ENCODE results near the gene AZU1. TPM values are rescaled to one million over a fixed set of nuclear protein-coding genes. Genes with fewer than 3 reads are reported as not detected.

The AZU1 gene
- total and polyA plus RNA-seq, 7 donors, result 0.69 TPM; not detected in 6

- WGBS, 3 donors, result 68 to 70% (median 69%) methylated on average over 38 to 39 of the region's 39 CpGs
- Histone ChIP-seq H3K27ac (peak overlapping the region; percentile 85), H3K9me3 (no peaks in the 10 kb centered on the region), H3K36me3 (ENCODE audit: insufficient read depth in 1 of 2, low read depth in 1 of 2) (peaks cover 0 to 14% of the 10 kb centered on the region in 2 donors), H3K4me1 (peaks cover 33% of the 10 kb centered on the region), H3K27me3 (ENCODE audit: insufficient read depth in 3 of 3, low read length in 2 of 3) (no peaks in the 10 kb centered on the region), H3K4me3 (peak overlapping the region; percentile 73)
- TF ChIP-seq, protein P1, sequence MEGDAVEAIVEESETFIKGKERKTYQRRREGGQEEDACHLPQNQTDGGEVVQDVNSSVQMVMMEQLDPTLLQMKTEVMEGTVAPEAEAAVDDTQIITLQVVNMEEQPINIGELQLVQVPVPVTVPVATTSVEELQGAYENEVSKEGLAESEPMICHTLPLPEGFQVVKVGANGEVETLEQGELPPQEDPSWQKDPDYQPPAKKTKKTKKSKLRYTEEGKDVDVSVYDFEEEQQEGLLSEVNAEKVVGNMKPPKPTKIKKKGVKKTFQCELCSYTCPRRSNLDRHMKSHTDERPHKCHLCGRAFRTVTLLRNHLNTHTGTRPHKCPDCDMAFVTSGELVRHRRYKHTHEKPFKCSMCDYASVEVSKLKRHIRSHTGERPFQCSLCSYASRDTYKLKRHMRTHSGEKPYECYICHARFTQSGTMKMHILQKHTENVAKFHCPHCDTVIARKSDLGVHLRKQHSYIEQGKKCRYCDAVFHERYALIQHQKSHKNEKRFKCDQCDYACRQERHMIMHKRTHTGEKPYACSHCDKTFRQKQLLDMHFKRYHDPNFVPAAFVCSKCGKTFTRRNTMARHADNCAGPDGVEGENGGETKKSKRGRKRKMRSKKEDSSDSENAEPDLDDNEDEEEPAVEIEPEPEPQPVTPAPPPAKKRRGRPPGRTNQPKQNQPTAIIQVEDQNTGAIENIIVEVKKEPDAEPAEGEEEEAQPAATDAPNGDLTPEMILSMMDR (IDR thresholded peaks at IDR 0.05), result no peak
- intact Hi-C loops (cut with DNase I), result no loop called here
- no peak for ATAC-seq
- peak in 1 of 2 donors; percentile 31 for DNase-seq
Observed at GRCh38 chr19:795691-796581, 31.7 kb upstream of the AZU1 start.

DNA sequence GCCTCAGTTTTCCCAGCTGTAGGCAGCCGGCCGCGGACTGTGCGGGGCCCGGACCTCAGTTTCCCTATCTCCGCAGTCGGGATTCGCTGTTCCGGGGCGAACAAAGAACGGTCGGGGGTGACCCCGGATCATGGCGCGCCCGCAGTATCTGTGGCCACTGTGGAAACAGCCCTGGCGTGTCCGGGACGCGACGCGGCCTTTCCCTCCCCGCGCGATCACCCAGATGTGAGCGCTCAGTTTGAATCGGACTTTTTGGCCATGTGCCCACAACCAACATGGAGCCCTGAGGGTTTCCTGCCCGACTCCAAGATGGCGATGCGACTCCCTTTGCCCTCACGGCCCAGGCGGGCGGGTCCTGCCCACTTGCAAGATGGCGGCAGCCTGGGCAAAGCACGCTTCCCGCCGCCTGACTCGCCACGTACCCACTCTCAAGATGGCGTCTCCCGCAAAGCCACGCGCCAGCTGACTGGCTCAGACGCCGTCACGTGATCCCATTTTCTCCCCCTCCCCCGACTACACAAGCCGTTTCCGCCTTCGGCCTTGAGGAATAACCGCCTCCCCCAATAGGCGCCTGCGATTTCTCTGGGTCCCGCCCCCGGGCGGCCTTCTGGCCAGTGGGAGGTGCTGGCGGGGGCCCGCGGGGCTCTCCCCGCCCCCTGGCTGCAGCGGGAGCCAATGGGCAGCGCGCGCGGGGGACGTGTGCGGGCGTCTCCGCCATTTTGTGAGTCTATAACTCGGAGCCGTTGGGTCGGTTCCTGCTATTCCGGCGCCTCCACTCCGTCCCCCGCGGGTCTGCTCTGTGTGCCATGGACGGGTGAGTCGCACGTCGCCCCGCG, 30.7 kb upstream of the AZU1 start, which contains the start of gene PTBP1:
PTBP1 (plus strand) TSS at position 761 of the 836 bp plus-strand sequence; CDS start at position 807, 46 bp downstream.
- 0 to 2% (median 0%) methylated on average over 51 to 83 of the region's 83 CpGs for WGBS, 3 donors
- TF ChIP-seq, protein P1 (IDR thresholded peaks at IDR 0.05), result no peak
- intact Hi-C loops (cut with DNase I), result no loop called here
- H3K4me1 ChIP-seq, result peaks cover 43% of the 10 kb centered on the region
- peak within 1 kb of the TSS; percentile 99 for H3K27ac ChIP-seq
- ATAC-seq (peak; percentile 91 to 93 (median 92)), DNase-seq (peak; percentile 100)
- no peaks in the 10 kb centered on the region for H3K9me3 ChIP-seq
- H3K4me3 ChIP-seq, result peak within 1 kb of the TSS; percentile 81
- peaks cover 0 to 14% of the 10 kb centered on the region in 2 donors for H3K36me3 ChIP-seq (ENCODE audit: insufficient read depth in 1 of 2, low read depth in 1 of 2)
- no peaks in the 10 kb centered on the region for H3K27me3 ChIP-seq (ENCODE audit: insufficient read depth in 3 of 3, low read length in 2 of 3)

- TF ChIP-seq, protein P1 (IDR thresholded peaks at IDR 0.05), result no peak
- Histone ChIP-seq H3K4me1 (peaks cover 51% of the 10 kb centered on the region), H3K9me3 (no peaks in the 10 kb centered on the region), H3K27me3 (ENCODE audit: insufficient read depth in 3 of 3, low read length in 2 of 3) (no peaks in the 10 kb centered on the region), H3K36me3 (ENCODE audit: insufficient read depth in 1 of 2, low read depth in 1 of 2) (peaks cover 0 to 14% of the 10 kb centered on the region in 2 donors), H3K27ac (peak overlapping the region; percentile 99), H3K4me3 (peak overlapping the region; percentile 81)
- ATAC-seq (peak; percentile 46 to 58 (median 55)), DNase-seq (peak; percentile 94 to 96)
- intact Hi-C loops (cut with DNase I), result no loop called here
- 1% methylated on average over 43 to 128 of the region's 129 CpGs for WGBS, 3 donors
Observed at GRCh38 chr19:797528-798414, 29.9 kb upstream of the AZU1 start.

DNA sequence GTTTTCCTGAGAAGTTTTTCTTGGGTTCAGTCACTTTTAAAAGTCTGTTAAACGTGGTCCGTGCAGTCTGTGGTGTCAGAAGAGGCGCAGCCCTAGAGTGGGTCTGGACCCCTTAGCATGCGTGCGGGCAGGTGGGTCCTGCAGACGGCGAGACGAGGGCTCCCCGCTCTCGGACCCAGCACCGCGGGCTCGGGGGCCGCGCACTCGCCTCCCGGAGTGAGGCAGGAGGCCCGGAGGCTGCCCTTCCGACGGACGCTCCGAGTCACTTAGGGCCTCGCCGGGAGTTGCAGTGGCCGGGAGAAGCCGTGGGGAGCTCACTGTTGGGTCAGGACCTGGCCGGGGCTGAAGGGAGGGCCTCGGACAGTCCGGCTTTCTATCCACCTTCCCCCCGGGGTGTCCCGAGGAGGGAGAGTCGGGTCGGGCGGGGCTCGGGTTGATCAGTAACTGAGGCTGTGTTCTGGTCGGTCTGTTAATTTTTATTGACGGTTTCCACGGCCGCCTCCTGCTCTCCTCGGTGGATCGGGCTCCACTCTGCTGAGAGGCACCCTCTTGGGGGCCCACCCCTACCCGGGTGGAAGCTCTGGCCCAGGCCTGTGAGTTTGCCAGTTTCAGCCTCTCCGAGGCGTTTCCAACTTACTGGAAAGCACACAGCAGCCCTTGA, 29.1 kb upstream of the AZU1 start:
- 1 to 3% (median 2%) methylated on average over 31 to 44 of the region's 44 CpGs for WGBS, 3 donors
- peak overlapping the region; percentile 81 for H3K4me3 ChIP-seq
- H3K27ac ChIP-seq, result peak overlapping the region; percentile 99
- TF ChIP-seq, protein P1 (IDR thresholded peaks at IDR 0.05), result no peak
- no peak for ATAC-seq
- H3K27me3 ChIP-seq (ENCODE audit: insufficient read depth in 3 of 3, low read length in 2 of 3), result no peaks in the 10 kb centered on the region
- peak in 1 of 2 donors; percentile 31 for DNase-seq
- H3K36me3 ChIP-seq (ENCODE audit: insufficient read depth in 1 of 2, low read depth in 1 of 2), result peaks cover 4 to 20% of the 10 kb centered on the region in 2 donors
- intact Hi-C loops (cut with DNase I), result no loop called here
- no peaks in the 10 kb centered on the region for H3K9me3 ChIP-seq
- H3K4me1 ChIP-seq, result peaks cover 58% of the 10 kb centered on the region
